HG03469 (cell line): ENCODE data around the gene NDST1.
A peak's percentile ranks its signal among the peaks of the same experiment; 100 is the strongest.

Experiments used
- ATAC-seq: cut with Tn5 transposase; IDR thresholded peaks from one replicate; pipeline ENCODE4 v1.9.1; 2021; ENCODE audit warnings: mild to moderate bottlenecking, moderate library complexity, moderate number of reproducible peaks; ENCODE audit not compliant: unreplicated experiment

The NDST1 gene

GRCh38 chr5:150488519-150489359 lies 19.2 kb upstream of the NDST1 start:
- no peak for ATAC-seq

GRCh38 chr5:150489360-150490295 lies 18.3 kb upstream of the NDST1 start:
- peak; percentile 81 for ATAC-seq

GRCh38 chr5:150490296-150490669 lies 17.6 kb upstream of the NDST1 start:
- no peak for ATAC-seq

DNA sequence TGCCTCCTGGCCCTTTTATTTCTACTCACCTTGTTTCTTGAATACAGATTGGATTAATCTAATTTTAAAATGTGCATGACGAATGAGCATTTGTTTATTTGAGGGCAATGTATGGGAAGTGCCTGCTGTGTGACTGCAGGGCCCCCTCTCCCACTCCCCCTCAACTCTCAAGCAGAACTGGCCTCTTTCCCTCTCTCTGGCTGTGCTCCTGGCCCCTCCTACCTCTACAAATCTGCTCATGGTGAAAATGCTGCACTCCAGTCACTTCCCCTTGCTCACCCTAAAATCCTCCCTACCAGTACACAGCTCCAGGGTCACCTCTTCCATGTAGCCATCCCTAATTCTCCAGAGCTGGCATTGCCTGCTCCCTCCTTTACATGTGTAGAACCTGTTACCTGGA lies 17.2 kb upstream of the NDST1 start:
- ATAC-seq = no peak

DNA sequence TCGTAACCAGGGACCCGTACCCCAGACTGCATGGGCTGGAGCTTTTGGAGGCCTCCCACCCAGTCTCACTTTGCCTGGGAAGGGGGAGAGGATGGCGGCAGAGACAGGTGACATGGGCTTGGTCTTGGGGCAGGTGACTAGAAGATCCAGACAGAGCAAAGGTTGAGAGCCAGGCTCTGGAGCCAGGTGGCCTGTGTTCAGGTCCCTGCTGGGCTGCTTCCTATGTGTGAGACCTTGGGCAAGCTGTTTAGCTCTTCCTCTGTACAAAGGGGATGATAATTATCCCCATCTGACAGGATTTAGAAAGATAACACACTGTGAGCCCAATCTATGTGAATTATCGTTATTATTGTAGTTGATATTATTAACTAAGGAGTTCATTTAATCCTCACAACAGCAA lies 16.1 kb upstream of the NDST1 start:
- no peak for ATAC-seq

- no peak for ATAC-seq
Measured at GRCh38 chr5:150492621-150493020, 15.3 kb upstream of the NDST1 start.

DNA sequence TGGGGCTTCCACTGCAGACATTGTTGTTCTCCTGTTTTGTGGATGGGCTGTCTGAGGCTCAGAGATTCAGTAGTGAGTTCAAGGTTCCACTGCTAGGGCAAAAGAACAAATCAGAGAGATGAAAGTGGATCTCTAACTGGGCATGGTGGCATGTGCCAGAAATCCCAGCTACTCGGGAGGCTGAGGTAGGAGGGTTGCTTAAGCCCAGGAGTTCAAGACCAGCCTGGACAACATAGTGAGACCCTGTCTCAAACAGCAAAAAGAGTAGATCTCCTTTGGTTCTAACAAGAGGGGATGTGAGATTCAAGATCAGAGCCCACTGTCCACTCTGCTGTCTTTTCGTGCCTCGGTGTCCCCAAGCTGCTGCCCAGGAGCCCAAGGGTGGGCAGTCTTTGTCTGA lies 11.8 kb upstream of the NDST1 start:
- ATAC-seq = no peak

DNA sequence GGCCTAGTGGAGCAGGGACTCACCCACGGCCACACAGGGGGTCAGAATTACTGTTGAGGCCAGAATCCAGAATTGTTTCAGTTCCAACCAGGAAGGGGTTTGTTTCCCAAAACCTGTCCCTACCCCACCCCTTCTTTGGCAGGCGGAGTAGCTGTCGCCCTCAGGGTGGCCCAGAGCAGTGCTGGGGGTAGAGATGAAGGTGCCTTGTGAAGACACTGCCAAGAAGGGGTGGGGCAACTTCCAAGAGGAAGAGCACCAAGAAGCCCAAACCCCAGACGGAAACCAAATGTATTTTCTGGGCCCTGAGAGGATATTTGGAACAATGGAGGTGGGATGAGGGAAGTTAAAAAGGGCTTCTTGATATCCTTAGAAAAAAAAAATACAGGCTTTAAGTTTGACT lies 11.4 kb upstream of the NDST1 start:
- ATAC-seq = no peak

- ATAC-seq = no peak
Measured at GRCh38 chr5:150497274-150497988, 10.5 kb upstream of the NDST1 start.

DNA sequence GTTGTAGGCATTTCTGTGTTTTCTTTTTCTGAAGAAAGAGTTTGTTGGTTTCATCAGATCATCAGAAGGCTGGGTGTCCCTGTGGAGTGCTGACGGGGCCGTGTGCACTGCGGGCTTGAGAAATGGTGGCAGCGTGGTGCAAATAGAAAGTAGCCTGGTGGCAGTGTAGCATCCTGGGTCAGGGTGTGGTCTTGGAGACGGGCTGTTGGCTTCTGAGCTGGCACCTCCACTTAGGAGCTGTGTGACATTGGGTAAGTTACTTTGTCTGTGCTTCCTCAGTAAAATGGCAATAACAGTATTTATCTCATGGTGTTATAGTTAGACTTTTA lies 10.0 kb upstream of the NDST1 start:
- ATAC-seq = no peak

DNA sequence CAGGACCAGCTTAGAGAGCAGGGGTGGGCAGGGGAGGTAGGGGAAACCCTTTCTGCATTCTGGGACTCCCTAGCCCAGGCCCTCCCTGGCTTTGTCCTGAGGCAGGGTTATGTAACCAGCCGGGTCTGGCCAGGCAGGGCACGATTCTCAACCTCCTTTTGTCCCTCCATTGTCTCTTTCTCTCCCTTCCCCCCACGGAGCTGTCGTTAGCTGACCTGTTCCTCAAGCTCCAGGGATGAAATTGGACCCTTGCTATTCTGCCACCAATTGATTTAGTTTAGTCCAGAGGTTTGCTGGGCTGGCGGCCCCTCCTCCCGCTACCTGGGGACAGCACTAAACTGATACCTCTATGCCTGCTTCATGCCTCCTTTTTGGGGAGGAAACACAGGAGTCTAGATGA lies 9.4 kb upstream of the NDST1 start:
- no peak for ATAC-seq

DNA sequence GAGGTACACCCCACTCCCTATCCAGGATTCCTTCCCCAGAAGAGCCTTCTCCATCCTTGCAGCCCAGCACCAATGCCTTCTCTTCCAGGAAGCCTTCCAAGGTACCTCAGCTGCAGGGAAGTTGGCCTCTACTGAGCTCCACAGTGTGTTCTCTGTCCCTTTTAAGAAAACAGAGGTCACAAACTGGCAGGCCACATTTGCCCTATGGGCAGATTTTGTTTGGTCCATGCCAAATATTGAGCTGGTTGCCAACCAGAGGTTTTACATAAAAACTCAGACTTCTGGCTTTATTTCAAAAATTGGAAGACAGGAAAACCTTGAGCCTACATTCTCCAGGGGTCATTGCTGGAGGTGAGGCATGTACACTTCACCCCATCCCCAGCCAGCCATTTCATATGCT lies 9.0 kb upstream of the NDST1 start:
- no peak for ATAC-seq

GRCh38 chr5:150499437-150499956 lies 8.4 kb upstream of the NDST1 start:
- no peak for ATAC-seq

DNA sequence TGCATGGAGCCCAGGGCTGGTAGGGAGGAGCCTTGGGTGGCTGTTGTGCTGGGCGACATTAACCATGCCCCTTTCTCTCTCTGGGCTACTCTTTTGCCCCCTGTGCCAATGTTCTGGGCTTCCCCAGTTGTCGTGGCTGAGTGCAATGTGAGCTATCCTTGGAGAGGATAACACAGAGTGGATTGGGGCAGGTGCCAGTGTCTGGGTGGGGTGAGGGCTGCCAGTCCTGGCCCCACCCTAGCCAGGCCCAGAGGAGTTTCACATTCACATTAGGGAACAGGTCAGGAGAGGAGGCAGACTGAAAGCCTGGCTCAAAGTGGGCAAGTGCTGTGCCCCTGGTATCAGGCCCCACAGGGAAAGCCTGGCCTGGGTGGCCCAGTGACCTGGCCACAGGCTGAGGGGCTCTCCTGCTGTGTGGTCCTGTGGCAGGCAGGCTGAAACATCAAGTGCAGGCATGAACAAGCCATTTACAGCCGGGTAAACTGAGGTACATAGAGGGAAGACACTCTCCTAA lies 7.5 kb upstream of the NDST1 start:
- no peak for ATAC-seq

- no peak for ATAC-seq
Measured at GRCh38 chr5:150500905-150501304, 7.0 kb upstream of the NDST1 start.

GRCh38 chr5:150502106-150502505 lies 5.8 kb upstream of the NDST1 start:
- no peak for ATAC-seq

DNA sequence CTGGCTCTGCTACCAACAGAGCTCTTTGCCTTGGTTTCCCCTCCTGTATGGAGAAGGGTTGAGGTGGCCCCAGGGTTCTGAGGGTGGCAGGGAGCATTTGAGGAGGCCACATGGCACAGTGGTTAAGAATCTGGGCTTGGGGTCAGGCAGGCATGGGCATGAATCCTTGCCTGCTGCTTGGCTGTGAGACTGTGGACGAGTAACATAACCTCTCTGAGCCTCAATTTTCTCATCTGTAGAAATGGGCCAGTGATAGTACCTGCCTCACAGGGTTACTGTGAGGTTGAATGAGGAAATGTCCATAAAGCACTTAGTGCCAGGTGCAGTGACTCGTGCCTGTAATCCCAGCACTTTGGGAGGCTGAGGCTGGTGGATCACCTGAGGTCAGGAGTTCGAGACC lies 5.1 kb upstream of the NDST1 start:
- ATAC-seq = no peak

GRCh38 chr5:150503386-150503785 lies 4.5 kb upstream of the NDST1 start:
- ATAC-seq = no peak

DNA sequence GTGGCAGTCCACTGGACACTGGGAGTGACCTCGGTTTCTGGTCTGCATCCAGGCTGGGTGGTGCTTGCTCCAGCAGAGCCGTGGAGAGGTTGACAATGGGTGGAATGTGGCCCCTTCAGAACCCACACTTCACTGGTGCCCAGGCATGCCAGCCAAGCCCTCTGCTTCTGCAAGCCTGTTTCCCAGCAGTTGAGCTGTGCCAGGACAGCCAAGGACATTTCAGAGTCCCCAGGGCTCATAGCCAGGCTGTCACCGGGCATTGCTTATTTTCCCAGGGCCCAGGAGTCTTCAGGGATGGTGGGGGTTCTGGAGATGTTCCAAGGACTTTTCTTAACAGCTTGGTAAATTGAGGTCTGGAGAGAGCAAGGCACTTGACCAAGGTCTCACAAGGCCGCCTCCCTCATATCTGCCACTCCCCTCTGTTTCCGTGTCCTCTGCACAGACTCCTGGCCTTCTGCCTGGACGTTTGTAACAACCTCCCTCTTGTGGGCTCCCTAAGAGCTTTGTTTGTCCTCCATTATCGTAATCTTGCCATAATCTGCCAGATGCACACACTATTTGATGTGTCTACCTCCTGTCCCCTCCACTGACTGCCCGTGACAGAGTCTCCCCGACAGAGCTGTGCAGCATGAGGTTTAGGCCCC lies 3.8 kb upstream of the NDST1 start:
- ATAC-seq = no peak

- ATAC-seq = no peak
Measured at GRCh38 chr5:150505041-150505511, 2.9 kb upstream of the NDST1 start.
